ENCODE results near the gene ARRB1. TPM values are rescaled to one million over a fixed set of nuclear protein-coding genes. Genes with fewer than 3 reads are reported as not detected.

The ARRB1 gene
- total RNA-seq, 1 donor from 2014 or later = 52.1 TPM

DNA sequence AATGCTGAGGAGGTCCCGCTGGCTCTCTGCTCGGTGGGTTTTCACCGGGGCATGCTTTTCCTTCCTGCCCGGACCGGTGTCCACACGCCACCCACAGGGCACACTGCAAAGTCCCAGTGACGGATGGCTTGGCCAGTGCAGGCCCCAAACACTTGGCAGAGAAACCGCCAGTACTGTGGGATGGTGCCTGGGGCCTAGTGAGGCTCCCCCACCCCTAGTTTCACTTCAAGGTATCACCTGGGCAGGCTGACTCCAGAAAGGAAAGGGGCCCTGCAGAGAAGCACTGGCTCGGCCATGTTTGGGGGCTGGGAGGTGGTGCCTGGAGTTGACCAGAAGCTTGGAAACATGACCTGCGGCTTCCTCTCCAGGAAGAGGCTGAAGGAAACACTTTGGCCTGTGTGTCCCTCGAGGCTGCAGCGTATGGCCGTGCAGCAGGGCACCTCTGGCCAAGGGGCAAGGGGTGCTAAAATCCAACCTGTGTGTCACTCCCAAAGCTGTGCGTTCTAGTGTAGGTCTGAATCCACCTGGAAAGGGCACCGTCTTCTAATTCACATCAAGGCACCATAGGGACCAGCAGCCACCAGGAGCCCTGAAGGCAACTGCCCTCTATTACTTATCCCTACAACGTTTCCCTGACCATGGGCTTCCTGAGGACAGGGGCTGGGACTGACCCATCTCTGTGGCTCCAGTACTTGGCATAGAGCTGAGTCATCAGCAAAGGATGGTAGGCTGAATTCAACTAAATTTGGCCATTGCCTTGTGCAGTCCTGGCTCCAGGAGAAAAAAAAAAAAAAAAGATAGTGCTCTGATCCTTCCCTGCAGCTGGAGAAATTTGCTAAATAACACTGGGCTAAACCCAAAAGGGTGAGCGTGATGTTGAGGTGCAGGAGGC, 88.3 kb downstream of the ARRB1 start:
- intact Hi-C loops (cut with micrococcal nuclease) = no loop called here

DNA sequence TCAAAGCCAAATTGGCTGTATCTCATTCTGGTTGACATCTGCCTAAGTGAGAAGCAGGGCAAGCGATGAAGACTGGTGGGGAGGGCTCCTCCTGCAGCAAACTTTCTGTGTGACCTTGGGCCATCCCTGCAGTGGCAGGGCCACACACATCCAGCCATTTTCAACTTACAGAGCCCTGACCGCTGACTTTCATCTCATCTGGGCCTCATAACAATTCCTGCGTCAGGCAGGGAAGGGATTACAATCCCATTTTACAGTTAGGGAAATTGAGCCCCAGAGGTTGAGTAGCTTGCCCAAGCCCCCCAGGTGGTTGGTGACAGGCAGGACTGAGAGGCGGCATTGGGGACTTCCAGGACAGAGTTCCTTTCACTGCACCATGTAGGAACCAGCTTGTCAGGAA, 89.0 kb downstream of the ARRB1 start:
- intact Hi-C loops (cut with micrococcal nuclease) = no loop called here

DNA sequence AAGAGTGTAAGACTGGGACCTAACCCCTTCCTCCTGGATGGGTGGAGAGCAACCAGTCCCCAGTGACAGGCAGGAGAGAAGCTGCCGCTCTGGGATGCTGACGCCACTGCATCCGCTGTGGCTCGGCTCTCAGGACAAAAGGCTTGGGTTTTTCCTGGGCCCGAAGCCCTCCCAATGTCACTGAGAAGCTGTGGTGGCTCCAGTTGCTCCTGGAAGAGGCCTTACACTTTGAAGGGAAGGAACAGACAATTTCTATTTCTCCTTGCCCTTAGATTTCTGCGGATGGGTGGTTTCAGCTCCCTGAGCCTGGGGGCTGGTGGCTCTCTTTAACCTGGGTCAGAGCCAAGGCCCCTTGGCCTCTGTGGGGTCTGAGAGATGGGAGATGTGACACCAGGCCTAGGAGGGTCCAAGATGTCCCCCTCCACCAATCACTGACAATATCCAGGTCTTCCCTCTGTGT, 89.5 kb downstream of the ARRB1 start:
- intact Hi-C loops (cut with micrococcal nuclease) = no loop called here

DNA sequence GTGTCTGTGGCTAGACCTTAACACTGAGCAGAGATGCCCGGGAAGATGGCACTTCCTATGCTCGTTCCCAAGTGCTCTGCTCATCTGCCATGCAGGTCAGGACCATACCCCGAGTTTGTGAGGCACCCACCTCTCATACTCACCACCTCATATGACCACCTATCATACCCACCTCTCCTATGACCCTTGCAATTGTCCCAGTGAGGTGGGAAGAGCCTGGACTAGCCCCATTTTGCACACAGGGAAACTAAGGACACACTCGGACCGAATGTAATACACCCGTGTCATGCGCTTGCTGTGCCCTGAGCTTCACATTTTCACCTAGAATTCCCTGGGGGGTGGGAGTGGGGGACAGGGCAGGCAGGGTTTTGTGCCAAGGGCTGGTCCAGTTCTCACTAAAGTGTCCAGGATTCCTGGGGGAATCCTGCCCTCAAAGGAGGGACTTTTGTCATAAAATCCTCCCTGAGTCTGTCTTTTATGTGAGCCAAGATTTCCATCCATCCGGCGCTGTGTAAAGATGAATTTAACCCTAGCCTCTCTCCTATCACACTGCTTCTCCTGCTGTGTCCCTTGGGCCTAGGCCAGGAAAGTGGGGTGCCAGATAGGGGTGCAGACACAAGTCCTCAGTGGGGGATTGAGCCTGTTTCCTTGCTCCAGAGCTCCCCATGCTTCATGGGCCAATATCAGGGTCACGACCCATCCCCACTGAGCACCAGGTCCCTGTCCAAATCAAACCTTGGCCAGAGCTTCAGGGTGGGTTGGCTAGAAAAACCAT, 90.9 kb downstream of the ARRB1 start:
- intact Hi-C loops (cut with micrococcal nuclease) = no loop called here

DNA sequence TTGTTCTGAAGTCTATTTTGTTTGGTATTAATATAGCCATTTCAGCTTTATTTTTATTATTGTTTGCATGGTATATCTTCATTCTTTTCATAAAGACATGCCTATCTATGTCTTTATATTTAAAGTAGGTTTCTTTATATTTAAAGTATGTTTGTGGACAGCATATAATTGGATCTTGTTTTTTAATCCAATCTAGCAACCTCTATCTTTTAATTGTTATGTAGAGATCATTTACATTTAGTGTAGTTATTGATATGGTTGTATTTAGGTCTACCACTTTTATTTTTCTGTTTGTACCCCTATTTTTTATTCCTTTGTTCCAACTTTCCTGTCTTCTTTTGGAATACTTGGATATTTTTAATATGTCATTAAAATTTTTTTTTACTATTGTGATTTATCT, 97.1 kb downstream of the ARRB1 start:
- intact Hi-C loops (cut with micrococcal nuclease) = no loop called here

DNA sequence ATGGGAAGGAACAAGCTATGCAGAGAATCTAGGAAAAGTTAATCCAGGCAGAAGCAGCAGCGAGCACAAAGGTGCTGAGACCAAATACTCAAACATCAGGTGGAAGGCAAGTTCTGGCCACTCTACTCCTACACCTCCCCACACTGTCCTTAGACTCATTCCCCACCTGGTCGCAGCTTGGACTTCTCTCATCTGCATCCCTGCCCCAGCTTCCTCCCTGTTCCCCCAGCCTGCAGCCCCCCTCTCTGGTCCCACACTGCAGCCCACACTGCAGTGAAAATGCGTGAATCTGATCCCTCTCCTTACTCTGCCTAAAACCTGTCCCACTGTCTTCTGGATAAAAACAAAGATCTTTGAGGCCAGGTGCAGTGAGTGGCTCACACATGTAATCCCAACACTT, 101.8 kb downstream of the ARRB1 start:
- intact Hi-C loops (cut with micrococcal nuclease) = no loop called here

DNA sequence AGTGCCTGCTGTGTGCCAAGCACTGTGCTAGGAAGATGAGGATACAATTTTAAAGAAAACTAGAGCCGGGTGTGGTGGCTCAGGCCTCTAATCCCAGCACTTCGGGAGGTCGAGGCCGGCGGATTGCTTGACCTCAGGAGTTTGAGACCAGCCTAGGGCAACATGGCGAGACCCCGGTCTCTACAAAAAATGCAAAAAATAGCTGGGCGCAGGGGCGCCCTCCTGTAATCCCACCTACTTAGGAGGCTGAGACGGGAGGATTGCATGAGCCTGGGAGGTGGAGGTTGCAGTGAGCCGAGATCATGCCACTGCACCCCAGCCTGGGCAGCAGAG, 102.6 kb downstream of the ARRB1 start:
- intact Hi-C loops (cut with micrococcal nuclease) = loop anchor here (1.0 kb wide), 7 partner anchors 35 to 320 kb away; partner anchors contain the start of genes SPCS2 and XRRA1

DNA sequence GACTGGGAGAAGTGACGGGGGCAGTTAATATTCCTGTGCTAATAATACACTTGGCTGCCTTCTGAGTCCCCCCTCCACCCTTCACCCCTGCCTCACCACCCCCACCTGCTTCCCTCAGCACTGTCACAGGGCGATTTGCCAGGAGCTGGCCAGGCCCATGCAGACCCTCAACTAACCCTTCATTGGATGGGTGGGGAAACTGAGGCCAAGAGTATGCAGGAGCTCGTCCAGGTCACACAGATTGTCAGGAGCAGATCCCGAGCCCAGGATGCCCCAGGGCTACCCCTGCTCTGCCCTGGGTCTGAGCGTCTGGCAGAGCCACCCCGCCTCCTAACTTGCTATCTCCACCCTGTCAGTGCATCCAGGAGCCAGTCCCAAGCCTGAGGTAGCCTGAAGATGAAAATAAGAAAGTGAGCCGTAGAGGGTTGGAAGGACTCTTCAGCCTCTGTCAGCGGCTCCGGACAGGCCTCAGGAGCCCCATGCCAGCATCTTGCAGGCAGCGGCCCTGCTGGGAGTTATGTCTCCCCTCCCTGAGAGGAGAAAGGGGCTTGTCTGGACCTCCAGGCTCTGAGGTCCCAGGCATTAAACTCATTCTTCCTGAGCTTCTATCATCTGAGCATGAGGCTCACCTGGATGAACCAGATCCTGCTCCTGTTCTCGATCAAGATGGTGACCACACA, 104.7 kb downstream of the ARRB1 start:
- intact Hi-C loops (cut with micrococcal nuclease) = no loop called here

DNA sequence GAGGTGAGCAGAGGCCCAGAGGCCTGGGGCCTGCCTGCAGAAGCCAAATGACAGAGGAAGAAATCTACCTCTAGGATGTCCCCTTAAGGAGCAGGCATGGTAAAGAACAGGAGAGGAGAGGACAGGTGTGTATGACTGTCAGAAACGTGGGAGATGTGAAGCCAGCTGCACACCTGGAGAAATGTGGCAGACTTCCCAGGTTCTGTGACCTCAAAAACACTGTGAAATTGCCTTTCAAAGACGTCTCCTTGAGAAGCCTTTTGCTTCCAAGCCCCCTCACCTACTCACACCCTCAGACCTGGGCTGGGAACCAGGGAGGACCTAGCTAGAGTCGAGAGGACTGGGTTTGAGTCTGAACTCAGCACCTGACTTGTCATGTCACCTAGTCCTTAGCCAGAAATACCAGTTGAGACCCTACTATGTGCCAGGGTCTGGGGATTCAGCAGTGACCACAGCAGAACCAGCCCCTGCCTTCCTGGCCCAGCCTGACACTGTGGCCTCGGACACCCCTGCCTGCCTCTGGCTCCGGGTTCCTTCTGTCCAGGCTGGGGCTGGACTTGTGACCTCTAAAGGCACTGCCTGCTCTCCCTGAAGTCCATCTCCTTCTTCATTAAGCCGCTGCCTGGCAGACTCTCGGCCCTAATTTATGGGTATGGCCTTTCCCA, 105.3 kb downstream of the ARRB1 start:
- intact Hi-C loops (cut with micrococcal nuclease) = no loop called here

DNA sequence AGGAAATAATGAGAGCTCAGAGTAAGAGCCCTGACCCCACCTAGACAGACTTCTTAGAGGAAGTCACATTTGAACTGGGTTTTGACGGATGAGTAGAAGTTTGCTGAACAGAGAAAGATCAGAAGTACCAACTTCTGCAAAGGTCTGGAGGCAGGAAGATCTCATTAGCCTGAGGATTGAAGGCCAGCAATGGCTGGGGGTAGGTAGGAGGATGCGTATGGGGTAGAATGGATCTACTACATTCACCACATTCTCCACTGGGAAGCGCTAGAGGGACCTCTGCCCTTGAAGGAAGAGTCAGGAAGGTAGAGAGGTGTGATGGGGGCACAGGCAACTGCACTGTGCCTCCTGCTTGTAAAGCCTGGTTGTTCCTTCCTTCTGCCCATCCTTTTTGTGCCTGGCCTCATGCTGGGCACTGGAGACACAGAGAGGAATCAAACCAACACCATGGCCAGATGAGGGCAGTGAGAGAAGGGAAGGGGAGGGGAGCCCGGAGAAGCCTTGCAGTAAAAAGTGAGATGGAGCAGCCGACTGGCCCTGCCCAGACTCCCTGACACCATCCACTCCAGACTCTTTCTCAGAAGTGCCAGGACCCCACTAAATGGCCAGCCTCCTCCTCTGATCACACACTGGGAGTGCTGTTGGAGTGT, 106.0 kb downstream of the ARRB1 start:
- intact Hi-C loops (cut with micrococcal nuclease) = no loop called here

DNA sequence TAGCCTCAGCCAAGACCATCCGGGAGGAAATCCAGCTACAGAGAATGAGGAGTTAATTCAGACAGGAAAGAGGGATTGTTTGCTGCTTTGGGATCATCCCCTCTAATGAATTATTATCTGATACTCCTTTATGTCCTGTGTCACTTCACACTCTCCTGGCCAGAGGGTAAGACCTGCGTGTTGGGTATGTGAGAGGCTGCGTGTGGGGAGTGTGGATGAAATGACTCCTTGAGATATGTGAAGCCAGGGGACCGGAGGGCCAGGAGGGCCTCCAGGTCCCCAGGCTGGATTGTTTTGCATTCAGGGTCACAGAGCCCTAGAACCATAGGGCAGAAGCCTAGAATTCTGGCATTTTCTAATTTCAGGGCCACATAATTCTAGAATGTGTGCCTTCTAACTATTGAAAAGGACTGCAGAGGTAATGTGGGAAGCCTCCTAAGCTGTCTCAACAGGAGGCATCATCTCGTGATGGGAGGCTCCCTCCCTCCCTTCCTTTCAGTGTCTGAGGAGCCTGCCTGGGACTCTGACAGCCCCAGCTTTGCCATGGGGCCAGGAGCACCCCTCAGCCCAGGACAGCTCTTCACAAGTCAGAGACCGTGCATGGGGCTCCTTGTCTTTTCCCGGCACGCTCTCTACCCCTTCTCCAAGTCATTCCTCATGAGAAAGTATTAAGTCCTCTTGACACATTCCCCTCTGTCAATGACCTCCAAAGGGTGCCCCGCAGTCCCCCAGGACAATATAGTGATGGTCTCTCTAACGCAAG, 107.2 kb downstream of the ARRB1 start:
- intact Hi-C loops (cut with micrococcal nuclease) = loop anchor here (5.0 kb wide), 1 partner anchor 752 kb away; the partner anchor contains the start of gene LIPT2

DNA sequence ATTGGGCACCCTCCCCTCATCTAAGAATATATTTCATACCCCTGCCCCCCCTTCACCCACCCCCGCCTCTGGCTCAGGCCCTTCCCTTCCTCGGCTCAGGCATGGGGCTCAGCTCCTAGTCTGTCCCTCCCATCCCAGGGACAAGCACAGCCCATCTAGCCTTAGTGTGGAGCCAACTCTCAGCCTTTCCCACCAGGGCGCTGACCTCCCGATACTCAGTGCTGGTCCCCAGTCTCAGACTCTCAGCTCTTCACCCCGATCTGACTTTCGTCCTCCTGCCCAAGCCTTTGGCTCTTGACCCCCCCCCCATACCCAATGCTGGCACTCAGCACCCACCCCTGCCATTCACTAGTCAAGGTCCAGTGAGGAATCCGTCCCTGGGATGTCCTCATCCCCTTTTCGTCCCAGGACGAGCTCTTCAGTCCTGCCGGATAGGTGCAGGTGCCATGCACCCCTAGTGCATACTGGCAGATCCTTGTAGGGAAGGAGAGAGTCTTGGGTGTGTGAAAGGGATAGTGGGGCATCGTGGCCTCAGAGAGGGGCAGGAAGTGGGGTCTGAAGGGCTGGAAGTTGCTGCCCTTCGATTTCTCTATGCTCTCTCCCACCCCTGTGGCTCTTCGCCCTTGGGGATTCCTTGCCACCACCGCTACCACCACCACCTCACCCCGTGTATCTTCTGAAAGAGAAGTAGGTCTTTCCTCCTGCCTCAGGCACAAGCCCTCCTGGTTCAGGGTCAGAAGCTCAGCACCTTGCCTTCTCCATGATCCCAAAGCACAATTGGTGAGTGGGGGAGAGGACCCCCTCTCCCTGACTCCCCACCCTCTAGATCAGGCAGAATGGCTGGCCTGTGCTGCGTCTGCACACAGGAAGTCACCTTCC, 108.5 kb downstream of the ARRB1 start:
- intact Hi-C loops (cut with micrococcal nuclease) = loop anchor here (1.0 to 5.0 kb wide), 2 partner anchors 252 to 751 kb away; partner anchors contain the start of gene LIPT2

DNA sequence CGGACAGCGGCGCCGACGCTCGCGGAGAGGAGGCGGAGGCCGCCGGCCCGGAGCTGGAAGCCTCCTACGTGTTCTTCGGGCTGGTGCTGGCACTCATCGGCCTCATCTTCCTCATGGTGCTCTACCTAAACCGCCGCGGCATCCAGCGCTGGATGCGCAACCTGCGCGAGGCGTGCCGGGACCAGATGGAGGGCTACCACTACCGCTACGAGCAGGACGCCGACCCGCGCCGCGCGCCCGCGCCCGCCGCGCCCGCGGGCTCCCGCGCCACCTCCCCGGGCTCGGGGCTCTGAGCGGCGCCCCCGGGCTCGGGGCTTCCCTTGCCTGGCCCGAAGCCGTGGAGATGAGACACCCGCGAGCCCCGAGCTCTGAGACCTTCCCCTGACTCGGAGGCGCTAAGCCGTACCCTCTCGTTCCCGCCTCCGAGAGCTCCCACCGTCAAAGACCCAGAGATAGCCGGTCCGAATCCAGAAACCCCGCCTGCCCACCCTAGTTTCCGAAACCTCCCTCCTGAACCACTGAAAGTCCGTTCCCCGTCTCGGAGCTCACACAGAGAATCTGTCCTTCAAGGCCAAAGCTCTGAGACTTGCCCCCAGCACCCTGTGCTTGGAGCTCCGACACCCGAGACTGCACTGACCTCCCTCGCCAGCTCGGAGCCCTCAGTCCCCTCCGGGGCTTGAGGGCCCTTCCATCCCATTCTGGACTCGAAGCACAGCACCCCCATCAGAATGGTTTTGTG, 109.4 kb downstream of the ARRB1 start:
- intact Hi-C loops (cut with micrococcal nuclease) = loop anchor here (1.0 to 5.0 kb wide), 7 partner anchors 27 to 750 kb away; partner anchors contain the start of genes LIPT2, SPCS2 and XRRA1

DNA sequence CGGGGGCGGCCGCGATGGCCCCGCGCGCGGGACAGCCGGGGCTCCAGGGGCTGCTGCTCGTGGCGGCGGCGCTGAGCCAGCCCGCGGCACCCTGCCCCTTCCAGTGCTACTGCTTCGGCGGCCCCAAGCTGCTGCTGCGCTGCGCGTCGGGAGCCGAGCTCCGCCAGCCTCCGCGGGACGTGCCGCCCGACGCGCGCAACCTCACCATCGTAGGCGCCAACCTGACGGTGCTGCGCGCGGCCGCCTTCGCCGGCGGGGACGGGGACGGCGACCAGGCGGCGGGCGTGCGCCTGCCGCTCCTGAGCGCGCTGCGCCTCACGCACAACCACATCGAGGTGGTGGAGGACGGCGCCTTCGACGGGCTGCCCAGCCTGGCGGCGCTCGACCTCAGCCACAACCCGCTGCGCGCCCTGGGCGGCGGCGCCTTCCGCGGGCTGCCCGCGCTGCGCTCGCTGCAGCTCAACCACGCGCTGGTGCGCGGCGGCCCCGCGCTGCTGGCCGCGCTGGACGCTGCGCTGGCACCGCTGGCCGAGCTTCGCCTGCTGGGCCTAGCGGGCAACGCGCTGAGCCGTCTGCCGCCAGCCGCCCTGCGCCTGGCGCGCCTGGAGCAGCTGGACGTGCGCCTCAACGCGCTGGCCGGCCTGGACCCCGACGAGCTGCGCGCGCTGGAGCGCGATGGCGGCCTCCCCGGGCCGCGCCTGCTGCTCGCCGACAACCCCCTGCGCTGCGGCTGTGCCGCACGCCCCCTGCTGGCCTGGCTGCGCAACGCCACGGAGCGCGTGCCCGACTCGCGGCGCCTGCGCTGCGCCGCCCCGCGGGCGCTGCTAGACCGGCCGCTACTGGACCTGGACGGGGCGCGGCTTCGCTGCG, 110.2 kb downstream of the ARRB1 start:
- intact Hi-C loops (cut with micrococcal nuclease) = loop anchor here (1.0 to 5.0 kb wide), 6 partner anchors 26 to 749 kb away; partner anchors contain the start of genes LIPT2, SPCS2 and XRRA1

DNA sequence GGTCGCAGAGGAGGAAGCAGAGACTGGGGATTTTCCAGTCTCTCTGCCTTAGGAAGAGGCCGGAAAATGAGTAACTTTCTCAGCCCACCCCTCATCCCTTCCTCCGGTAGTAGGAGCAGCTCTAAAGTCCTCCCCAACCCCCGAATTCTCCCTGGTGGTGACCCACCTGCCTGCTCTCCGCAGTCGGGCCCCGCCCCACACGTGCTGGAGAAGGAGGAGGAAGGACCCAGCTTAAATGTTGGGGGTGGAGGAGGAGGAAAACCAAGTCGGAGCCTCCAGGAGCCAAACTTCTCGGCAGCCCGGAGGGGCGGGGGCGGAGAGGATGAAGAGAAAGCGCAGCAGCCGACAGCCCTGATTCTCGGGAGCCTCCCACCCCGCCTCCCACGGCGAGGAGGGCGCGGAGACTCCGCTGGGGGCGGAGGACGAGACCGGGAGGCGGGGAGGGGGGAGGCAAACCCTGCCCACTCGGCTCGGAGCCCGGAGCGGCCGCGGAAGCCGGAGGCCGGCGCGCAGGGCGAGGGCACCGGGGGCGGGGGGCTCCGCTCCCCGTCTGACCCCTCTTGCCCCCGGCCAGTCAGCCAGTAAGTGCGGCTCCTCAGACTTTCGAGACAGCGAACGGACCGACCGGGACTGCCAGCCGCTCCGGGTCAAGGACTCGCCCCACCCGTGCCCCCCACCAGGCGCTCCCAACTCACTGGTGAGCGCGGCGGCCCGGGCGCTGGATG, 111.0 kb downstream of the ARRB1 start, which contains the start of gene TPBGL:
Gene TPBGL (plus strand): TSS at position 464 of the 725 bp plus-strand sequence. CDS start 276 bp downstream, outside the sequence.
- intact Hi-C loops (cut with micrococcal nuclease) = loop anchor here (1.0 to 5.0 kb wide), 6 partner anchors 26 to 748 kb away; partner anchors contain the start of genes LIPT2, SPCS2 and XRRA1
